ENCODE results near the gene PCBP2. TPM values are rescaled to one million over a fixed set of nuclear protein-coding genes. Genes with fewer than 3 reads are reported as not detected.
A peak's percentile ranks its signal among the peaks of the same experiment; 100 is the strongest.
"Not testable (repeated sequence)": the region's sequence is repeated elsewhere in the genome, so short reads cannot be mapped to it uniquely, and the experiment has no call there.

The PCBP2 gene
- total RNA-seq: 1,000 to 10,000 TPM; 1,085 to 1,132 TPM

GRCh38 chr12:53451661-53452158, at the start of gene PCBP2:
PCBP2 (plus strand) TSS chr12:53452102; CDS start chr12:53454801, 2,699 bp downstream.
- intact Hi-C loops (cut with micrococcal nuclease): loop anchor here (1.0 to 10.0 kb wide), 13 partner anchors 10 to 829 kb away; partner anchors contain the start of genes ATF7, ATP5MC2, CBX5 and CSAD
- H3K9me3 Mint-ChIP-seq: no peaks in the 10 kb centered on the region
- peaks cover 36% of the 10 kb centered on the region for H3K4me1 Mint-ChIP-seq (ENCODE audit: low read depth)
- H3K27ac Mint-ChIP-seq: peak within 1 kb of the TSS; percentile 99
- peak; percentile 99 for DNase-seq
- H3K4me3 Mint-ChIP-seq: peak within 1 kb of the TSS; percentile 99
- peaks cover 53% of the 10 kb centered on the region for H3K36me3 Mint-ChIP-seq (ENCODE audit: low read depth)
- CTCF ChIA-PET: interaction anchor here (1.0 to 1.7 kb wide), 2 partner anchors 11 to 42 kb away, joined by 5 to 7 read pairs; partner anchors contain the start of gene PRR13
- H3K27me3 Mint-ChIP-seq (ENCODE audit: low read depth): no peaks in the 10 kb centered on the region

GRCh38 chr12:53402351-53402750, 49.6 kb upstream of the PCBP2 start:
- H3K4me3 Mint-ChIP-seq; intact Hi-C loops (cut with micrococcal nuclease); H3K27ac Mint-ChIP-seq; H3K4me1 Mint-ChIP-seq (ENCODE audit: low read depth); DNase-seq; H3K27me3 Mint-ChIP-seq (ENCODE audit: low read depth); H3K9me3 Mint-ChIP-seq: not testable (repeated sequence)
- CTCF ChIA-PET: interaction anchor here (1.0 to 1.1 kb wide), 3 partner anchors 30 to 57 kb away, joined by 3 read pairs; no protein-coding TSS in a partner anchor
- peaks cover 11% of the 10 kb centered on the region for H3K36me3 Mint-ChIP-seq (ENCODE audit: low read depth)

GRCh38 chr12:53402871-53403270, 49.0 kb upstream of the PCBP2 start:
- intact Hi-C loops (cut with micrococcal nuclease): no loop called here
- no peaks in the 10 kb centered on the region for H3K9me3 Mint-ChIP-seq
- no peak for DNase-seq
- H3K27me3 Mint-ChIP-seq (ENCODE audit: low read depth): no peaks in the 10 kb centered on the region
- peaks cover 9% of the 10 kb centered on the region for H3K4me1 Mint-ChIP-seq (ENCODE audit: low read depth)
- CTCF ChIA-PET: interaction anchor here (1.1 kb wide), 1 partner anchor 31 kb away, joined by 3 read pairs; no protein-coding TSS in a partner anchor
- no peak overlapping the region for H3K27ac Mint-ChIP-seq
- H3K36me3 Mint-ChIP-seq (ENCODE audit: low read depth): peaks cover 11% of the 10 kb centered on the region
- no peak overlapping the region for H3K4me3 Mint-ChIP-seq

- CTCF ChIA-PET: interaction anchor here (1.6 to 2.4 kb wide), 2 partner anchors 10 to 37 kb away, joined by 4 to 7 read pairs; no protein-coding TSS in a partner anchor
- Mint-ChIP-seq H3K36me3 (ENCODE audit: low read depth) (peaks cover 32% of the 10 kb centered on the region), H3K27me3 (ENCODE audit: low read depth) (no peaks in the 10 kb centered on the region), H3K4me1 (ENCODE audit: low read depth) (peaks cover 44% of the 10 kb centered on the region), H3K9me3 (no peaks in the 10 kb centered on the region), H3K4me3 (no peak overlapping the region), H3K27ac (peak overlapping the region; percentile 35)
- intact Hi-C loops (cut with micrococcal nuclease): loop anchor here (10.0 kb wide), 1 partner anchor 206 kb away; the partner anchor contains the start of gene ITGB7
- no peak for DNase-seq
These were observed 41.0 kb upstream of the PCBP2 start for GRCh38 chr12:53410951-53411350.

GRCh38 chr12:53413485-53414204, 38.3 kb upstream of the PCBP2 start:
- no peaks in the 10 kb centered on the region for H3K27me3 Mint-ChIP-seq (ENCODE audit: low read depth)
- H3K36me3 Mint-ChIP-seq (ENCODE audit: low read depth): peaks cover 25% of the 10 kb centered on the region
- no peak overlapping the region for H3K4me3 Mint-ChIP-seq
- peaks cover 66% of the 10 kb centered on the region for H3K4me1 Mint-ChIP-seq (ENCODE audit: low read depth)
- no peak overlapping the region for H3K27ac Mint-ChIP-seq
- intact Hi-C loops (cut with micrococcal nuclease): loop anchor here (10.0 kb wide), 1 partner anchor 209 kb away; the partner anchor contains the start of gene ITGB7
- no peak for DNase-seq
- CTCF ChIA-PET: interaction anchor here (0.6 to 2.8 kb wide), 4 partner anchors 47 to 89 kb away, joined by 3 to 14 read pairs (median 5); no protein-coding TSS in a partner anchor
- H3K9me3 Mint-ChIP-seq: no peaks in the 10 kb centered on the region

- Mint-ChIP-seq H3K36me3 (ENCODE audit: low read depth) (peaks cover 19% of the 10 kb centered on the region), H3K9me3 (no peaks in the 10 kb centered on the region), H3K27ac (no peak overlapping the region), H3K4me1 (ENCODE audit: low read depth) (peaks cover 74% of the 10 kb centered on the region), H3K4me3 (no peak overlapping the region), H3K27me3 (ENCODE audit: low read depth) (no peaks in the 10 kb centered on the region)
- CTCF ChIA-PET: interaction anchor here (0.9 to 2.8 kb wide), 3 partner anchors 63 to 93 kb away, joined by 3 to 14 read pairs (median 5); no protein-coding TSS in a partner anchor
- intact Hi-C loops (cut with micrococcal nuclease): loop anchor here (10.0 kb wide), 1 partner anchor 210 kb away; the partner anchor contains the start of gene ITGB7
- DNase-seq: no peak
These were observed 37.0 kb upstream of the PCBP2 start for GRCh38 chr12:53414756-53415417.

- not testable (repeated sequence) for H3K4me3 Mint-ChIP-seq; H3K27ac Mint-ChIP-seq; H3K9me3 Mint-ChIP-seq; H3K27me3 Mint-ChIP-seq (ENCODE audit: low read depth); DNase-seq
- peaks cover 15% of the 10 kb centered on the region for H3K36me3 Mint-ChIP-seq (ENCODE audit: low read depth)
- intact Hi-C loops (cut with micrococcal nuclease): loop anchor here (10.0 kb wide), 1 partner anchor 211 kb away; the partner anchor contains the start of gene ITGB7
- peaks cover 78% of the 10 kb centered on the region for H3K4me1 Mint-ChIP-seq (ENCODE audit: low read depth)
- CTCF ChIA-PET: interaction anchor here (2.8 to 2.9 kb wide), 2 partner anchors 63 to 64 kb away, joined by 14 to 37 read pairs; no protein-coding TSS in a partner anchor
These were observed 36.0 kb upstream of the PCBP2 start for GRCh38 chr12:53415752-53416389.

- H3K36me3 Mint-ChIP-seq (ENCODE audit: low read depth): not testable (repeated sequence)
These were observed 34.5 kb upstream of the PCBP2 start for GRCh38 chr12:53417291-53417816.

GRCh38 chr12:53418221-53418620, 33.7 kb upstream of the PCBP2 start:
- Mint-ChIP-seq H3K27ac (no peak overlapping the region), H3K4me3 (no peak overlapping the region), H3K36me3 (ENCODE audit: low read depth) (peaks cover 2% of the 10 kb centered on the region), H3K9me3 (no peaks in the 10 kb centered on the region), H3K4me1 (ENCODE audit: low read depth) (peaks cover 64% of the 10 kb centered on the region), H3K27me3 (ENCODE audit: low read depth) (no peaks in the 10 kb centered on the region)
- intact Hi-C loops (cut with micrococcal nuclease): loop anchor here (10.0 kb wide), 1 partner anchor 213 kb away; the partner anchor contains the start of gene ITGB7
- no peak for DNase-seq
- CTCF ChIA-PET: interaction anchor here (1.1 to 2.9 kb wide), 4 partner anchors 39 to 73 kb away, joined by 3 to 37 read pairs (median 6); no protein-coding TSS in a partner anchor

More at GRCh38 chr12:53417291-53417816, 34.5 kb upstream of the PCBP2 start:
- Mint-ChIP-seq H3K4me1 (ENCODE audit: low read depth) (peaks cover 72% of the 10 kb centered on the region), H3K27ac (peak overlapping the region; percentile 34)
- H3K9me3 Mint-ChIP-seq; H3K27me3 Mint-ChIP-seq (ENCODE audit: low read depth); H3K4me3 Mint-ChIP-seq: not testable (repeated sequence)
- CTCF ChIA-PET: interaction anchor here (0.6 to 2.9 kb wide), 9 partner anchors 9 to 100 kb away, joined by 3 to 37 read pairs (median 4); no protein-coding TSS in a partner anchor
- intact Hi-C loops (cut with micrococcal nuclease): loop anchor here (1.0 to 10.0 kb wide), 2 partner anchors 37 to 213 kb away; partner anchors contain the start of genes ITGB7 and SP1
- peak; percentile 49 for DNase-seq

GRCh38 chr12:53419756-53420155, 32.1 kb upstream of the PCBP2 start:
- CTCF ChIA-PET: interaction anchor here (1.0 to 7.3 kb wide), 2 partner anchors 66 to 74 kb away, joined by 3 to 163 read pairs; no protein-coding TSS in a partner anchor
- no peak overlapping the region for H3K27ac Mint-ChIP-seq
- no peaks in the 10 kb centered on the region for H3K9me3 Mint-ChIP-seq
- no peak overlapping the region for H3K4me3 Mint-ChIP-seq
- DNase-seq: no peak
- H3K36me3 Mint-ChIP-seq (ENCODE audit: low read depth): no peaks in the 10 kb centered on the region
- H3K4me1 Mint-ChIP-seq (ENCODE audit: low read depth): peaks cover 52% of the 10 kb centered on the region
- intact Hi-C loops (cut with micrococcal nuclease): loop anchor here (2.0 to 10.0 kb wide), 3 partner anchors 81 to 215 kb away; partner anchors contain the start of genes ITGB7 and TARBP2
- no peaks in the 10 kb centered on the region for H3K27me3 Mint-ChIP-seq (ENCODE audit: low read depth)

GRCh38 chr12:53422247-53422646, 29.7 kb upstream of the PCBP2 start:
- H3K36me3 Mint-ChIP-seq (ENCODE audit: low read depth); H3K4me3 Mint-ChIP-seq; H3K27me3 Mint-ChIP-seq (ENCODE audit: low read depth); H3K27ac Mint-ChIP-seq; DNase-seq; H3K9me3 Mint-ChIP-seq: not testable (repeated sequence)
- intact Hi-C loops (cut with micrococcal nuclease): loop anchor here (5.0 kb wide), 1 partner anchor 200 kb away; no protein-coding TSS in a partner anchor
- CTCF ChIA-PET: interaction anchor here (0.7 to 7.3 kb wide), 7 partner anchors 9 to 340 kb away, joined by 3 to 163 read pairs (median 13); partner anchors contain the start of gene NPFF
- H3K4me1 Mint-ChIP-seq (ENCODE audit: low read depth): peaks cover 30% of the 10 kb centered on the region
